B cell (primary cell): ENCODE data around the gene IL26. TPM values are rescaled to one million over a fixed set of nuclear protein-coding genes. Genes with fewer than 3 reads are reported as not detected.

Experiments
- ATAC-seq: fragments of 200-7000 bp; cut with Tn5 transposase; one replicate; pipeline ENCODE4 v1.10.0; 2021; ENCODE audit warnings: low read depth, mild to moderate bottlenecking, moderate number of reproducible peaks, moderate library complexity
- CTCF ChIA-PET: fragments of 350-600 bp; sonication (Branson Sonifier 250); formaldehyde crosslinking; loops from one replicate; lab custom pipeline; 2021; ENCODE audit warnings: antibody characterized with exemption, inconsistent platforms; lab: Charles Lee
- POLR2A ChIA-PET: fragments of 350-600 bp; sonication (Branson Sonifier 250); formaldehyde crosslinking; loops from one replicate; lab custom pipeline; 2021; ENCODE audit warnings: antibody characterized with exemption; lab: Charles Lee
- DNase-seq: peaks from one replicate; pipeline ENCODE4 v3.0.0; 2013
- H2AFZ ChIP-seq: 2 replicates; pipeline ENCODE4 v1.6.1; 2012; ENCODE audit warnings: mild to moderate bottlenecking, low read depth, low read length; ENCODE audit not compliant: insufficient read depth, poor library complexity, severe bottlenecking
- H3K27ac ChIP-seq, 2 donors: 1 replicate in 1 of 2; 2 replicates in 1 of 2; pipeline ENCODE4 v1.5.1; 2012 to 2013; ENCODE audit warnings: low read length in 2 of 2, mild to moderate bottlenecking in 2 of 2, moderate library complexity in 1 of 2
- H3K27me3 ChIP-seq, 4 experiments: fragments of 200-600 bp in 1 of 4; sonication (generic) in 1 of 4; replicated peaks in 1 of 4; 1 replicate in 2 of 4; 2 replicates in 2 of 4; pipeline versions ENCODE4 v1.6.1 to v1.7.0; 2013 to 2016; ENCODE audit warnings: low read length in 3 of 4, mild to moderate bottlenecking in 2 of 4, mixed read lengths in 1 of 4, moderate library complexity in 1 of 4; ENCODE audit not compliant: insufficient read depth in 4 of 4, control insufficient read depth in 3 of 4; ENCODE audit errors: control extremely low read depth in 1 of 4
- H3K36me3 ChIP-seq, 2 experiments: replicated peaks in 1 of 2; 1 replicate in 1 of 2; 2 replicates in 1 of 2; pipeline versions ENCODE4 v1.6.1 to v1.7.1; 2013; ENCODE audit warnings: low read length in 1 of 2; ENCODE audit not compliant: insufficient read depth in 2 of 2, control insufficient read depth in 1 of 2; ENCODE audit errors: control extremely low read depth in 1 of 2, extremely low read depth in 1 of 2
- H3K4me1 ChIP-seq, 2 donors: fragments of 200-600 bp in 1 of 2; sonication (generic) in 1 of 2; 1 replicate in 1 of 2; 2 replicates in 1 of 2; pipeline versions ENCODE4 v1.5.1 to v1.6.1; 2013 to 2017; ENCODE audit warnings: low read length in 2 of 2; ENCODE audit not compliant: control insufficient read depth in 2 of 2, insufficient read depth in 2 of 2
- H3K4me2 ChIP-seq: replicated peaks from 2 replicates; pipeline ENCODE3; 2012; ENCODE audit warnings: mild to moderate bottlenecking, low read depth, low read length; ENCODE audit not compliant: poor library complexity, severe bottlenecking
- H3K4me3 ChIP-seq, 5 experiments: fragments of 200-600 bp in 1 of 5; sonication (generic) in 1 of 5; 1 replicate in 3 of 5; 2 replicates in 2 of 5; pipeline versions ENCODE4 v1.5.1 to v1.7.0; 2011 to 2016; ENCODE audit warnings: low read length in 4 of 5, mild to moderate bottlenecking in 4 of 5, low read depth in 2 of 5, control low read depth in 1 of 5, moderate library complexity in 1 of 5; ENCODE audit not compliant: insufficient read depth in 1 of 5; ENCODE audit errors: control extremely low read depth in 1 of 5, extremely low read depth in 1 of 5
- H3K79me2 ChIP-seq: fragments of 200-600 bp; sonication (generic); one replicate; pipeline ENCODE4 v1.6.0; 2016; ENCODE audit warnings: low read length; ENCODE audit not compliant: control insufficient read depth, insufficient read depth
- H3K9ac ChIP-seq: fragments of 200-600 bp; sonication (generic); 2 replicates; pipeline ENCODE4 v1.6.1; 2017; ENCODE audit warnings: mild to moderate bottlenecking, low read length, moderate library complexity
- H3K9me3 ChIP-seq, 3 donors: one replicate each; pipeline versions ENCODE4 v1.6.1 to v1.7.1; 2013; ENCODE audit warnings: low read length in 2 of 3; ENCODE audit not compliant: control insufficient read depth in 2 of 3, insufficient read depth in 1 of 3; ENCODE audit errors: control extremely low read depth in 1 of 3
- H4K20me1 ChIP-seq: 2 replicates; pipeline ENCODE4 v1.6.0; 2012; ENCODE audit warnings: mild to moderate bottlenecking, low read length; ENCODE audit not compliant: insufficient read depth, control insufficient read depth, poor library complexity, severe bottlenecking
- H3K27ac Mint-ChIP-seq: one replicate; pipeline ENCODE4 v1.8.0; 2021; ENCODE audit warnings: mixed read lengths
- H3K27me3 Mint-ChIP-seq: one replicate; pipeline ENCODE4 v1.8.0; 2021; ENCODE audit warnings: mixed read lengths
- H3K4me1 Mint-ChIP-seq: one replicate; pipeline ENCODE4 v1.8.0; 2021; ENCODE audit warnings: mixed read lengths
- H3K4me3 Mint-ChIP-seq: one replicate; pipeline ENCODE4 v1.8.0; 2021; ENCODE audit warnings: mixed read lengths
- H3K9me3 Mint-ChIP-seq: one replicate; pipeline ENCODE4 v1.8.0; 2022; ENCODE audit warnings: mixed read lengths; ENCODE audit not compliant: insufficient read depth
- EZH2 ChIP-seq: IDR thresholded peaks from 2 replicates; pipeline ENCODE4 v1.6.1; 2012; ENCODE audit warnings: borderline replicate concordance, low read depth, mild to moderate bottlenecking, moderate library complexity, low read length; ENCODE audit not compliant: insufficient read depth, poor library complexity, severe bottlenecking
- WGBS: methylation state at CpG from one replicate; pipeline ENCODE4 v1.1.5; 2013; ENCODE audit warnings: missing lambda C conversion rate; ENCODE audit not compliant: insufficient coverage; 5-methylcytosine and 5-hydroxymethylcytosine counted together
- intact Hi-C: fragments of 100-400 bp; cut with micrococcal nuclease; formaldehyde crosslinking; loops from one replicate; pipeline ENCODE4 v1.10.0; 2022
- polyA plus RNA-seq: library from polyadenylated mRNA; depleted of rRNA; stranded (reverse); fragments of >200 nt; gene quantifications from 2 replicates; pipeline ENCODE4 v1.2.3, GENCODE V29; 2012
- total RNA-seq, 2 donors: library from RNA; stranded (reverse); fragments of 120-200 nt in 1 of 2; gene quantifications; 1 replicate in 1 of 2; 2 replicates in 1 of 2; pipeline versions ENCODE4 v1.2.3 to v1.2.4, GENCODE V29; 2013 to 2022

The IL26 gene
- total and polyA plus RNA-seq, 2 donors (not counting 1 experiment from before 2014, with no cell fraction given) = not detected

GRCh38 chr12:68154779-68155178 is 70.8 kb downstream of the IL26 start:
- Histone ChIP-seq H3K79me2 (no peaks in the 10 kb centered on the region), H2AFZ (no peak overlapping the region), H4K20me1 (no peaks in the 10 kb centered on the region), H3K4me3 (no peak overlapping the region), H3K27me3 (no peaks in the 10 kb centered on the region), H3K4me1 (peaks cover 0 to 2% of the 10 kb centered on the region in 2 donors), H3K9me3 (peaks cover 0 to 3% (median 0%) of the 10 kb centered on the region in 3 donors), H3K27ac (no peak overlapping the region), H3K4me2 (no peak overlapping the region), H3K36me3 (no peaks in the 10 kb centered on the region), H3K9ac (no peak overlapping the region)
- no CpG with 5 or more reads among the region's 1 CpG for WGBS
- intact Hi-C loops = loop anchor here (10.0 kb wide), 1 partner anchor 110 kb away; no protein-coding TSS in a partner anchor
- H3K4me3 Mint-ChIP-seq = no peak overlapping the region
- ChIA-PET POLR2A (no interaction called here), CTCF (no interaction called here)
- peaks cover 9% of the 10 kb centered on the region for H3K4me1 Mint-ChIP-seq
- H3K9me3 Mint-ChIP-seq = no peaks in the 10 kb centered on the region
- DNase-seq (no peak), ATAC-seq (no peak)
- H3K27ac Mint-ChIP-seq = no peak overlapping the region
- peaks cover 4% of the 10 kb centered on the region for H3K27me3 Mint-ChIP-seq
- no peak for TF ChIP-seq EZH2

Other genes starting within 250 kb of the IL26 start
- gene IFNG-AS1, start 236.4 kb downstream of the IL26 start, total RNA-seq = 14.7 and 19.0 TPM in 2 replicates
- gene IFNG-AS1, start 236.4 kb downstream of the IL26 start, polyA plus RNA-seq = 1.8 and 5.5 TPM in 2 replicates
- gene IFNG, start 66.1 kb downstream of the IL26 start, total RNA-seq = not detected in 2 replicates
- gene IFNG, start 66.1 kb downstream of the IL26 start, polyA plus RNA-seq = 0.24 and 0.29 TPM in 2 replicates
- not detected in 2 replicates for gene IL22, start 27.8 kb upstream of the IL26 start, total RNA-seq
- not detected in 2 replicates for gene IL22, start 27.8 kb upstream of the IL26 start, polyA plus RNA-seq
- 38.3 and 38.9 TPM in 2 replicates for gene MDM1, start 106.6 kb upstream of the IL26 start, total RNA-seq
- 13.9 and 17.0 TPM in 2 replicates for gene MDM1, start 106.6 kb upstream of the IL26 start, polyA plus RNA-seq